Measurements from ENCODE around the gene DNAH14. TPM values are rescaled to one million over a fixed set of nuclear protein-coding genes. Genes with fewer than 3 reads are reported as not detected.

Gene DNAH14
- total RNA-seq, 1 experiment from 2014 or later = 33.2 TPM

- Histone ChIP-seq H3K27me3 (ENCODE audit: insufficient read depth, low read length) (no peaks in the 10 kb centered on the region), H2AFZ (ENCODE audit: low read depth, low read length, poor library complexity, severe bottlenecking) (no peak overlapping the region), H3K9me2 (ENCODE audit: insufficient read depth) (no peaks in the 10 kb centered on the region), H3K27ac (ENCODE audit: low read depth, low read length) (no peak overlapping the region), H3K4me1 (ENCODE audit: control insufficient read depth in 1 of 2, insufficient read depth in 2 of 2, low read length in 2 of 2) (no peaks in the 10 kb centered on the region), H3K4me2 (ENCODE audit: low read length) (no peak overlapping the region), H3K36me3 (ENCODE audit: control insufficient read depth in 1 of 2, insufficient read depth in 2 of 2, low read length in 2 of 2) (no peaks in the 10 kb centered on the region), H3K9ac (ENCODE audit: low read length) (no peak overlapping the region), H3K4me3 (replicated peaks in 1 of 2; ENCODE audit: low read depth in 1 of 2, low read length in 2 of 2) (no peak overlapping the region), H3K9me3 (ENCODE audit: control insufficient read depth in 1 of 2, insufficient read depth in 1 of 2, low read depth in 1 of 2, low read length in 2 of 2) (no peaks in the 10 kb centered on the region), H3K79me2 (ENCODE audit: insufficient read depth, low read length) (no peaks in the 10 kb centered on the region), H4K20me1 (ENCODE audit: insufficient read depth) (no peaks in the 10 kb centered on the region)
- DNase-seq (ENCODE audit: low read depth, low spot score) (no peak), ATAC-seq (no peak)
- CTCF ChIA-PET = no interaction called here
- BruUV-seq (replicated peaks) = no TSS peak
- POLR2A ChIA-PET = no interaction called here
- TF ChIP-seq POLR2A (IDR thresholded peaks at IDR 0.05; ENCODE audit: borderline replicate concordance, extremely low read depth, insufficient read depth, insufficient read length) = no peak
- no peak for TF ChIP-seq ATF3 (IDR thresholded peaks at IDR 0.05)
- TF ChIP-seq RAD21 (IDR thresholded peaks at IDR 0.05; ENCODE audit: low read depth) = no peak
- TF ChIP-seq EZH2phosphoT487 (IDR thresholded peaks at IDR 0.05; ENCODE audit: borderline replicate concordance) = no peak
- TF ChIP-seq SRF (IDR thresholded peaks at IDR 0.05; ENCODE audit: low read depth) = no peak
- TF ChIP-seq ZNF274 (IDR thresholded peaks at IDR 0.05; ENCODE audit: low read depth, low read length) = no peak
- TF ChIP-seq ZBTB33 (IDR thresholded peaks at IDR 0.05; ENCODE audit: extremely low read depth, insufficient replicate concordance, low read length) = no peak
- no peak for TF ChIP-seq ELF1 (IDR thresholded peaks at IDR 0.05; ENCODE audit: borderline replicate concordance, low read depth)
- no peak for TF ChIP-seq EZH2 (IDR thresholded peaks at IDR 0.05)
- TF ChIP-seq YY1 (IDR thresholded peaks at IDR 0.05; ENCODE audit: extremely low read depth, insufficient replicate concordance, low read depth, low read length) = no peak
- RAD21 ChIA-PET (ENCODE audit: low non-redundant PET in 1 of 2, low total read pairs in 2 of 2, uncharacterized antibody in 2 of 2, unreplicated experiment in 2 of 2) = no interaction called here
- intact Hi-C loops (cut with micrococcal nuclease) = loop anchor here (5.0 to 10.0 kb wide), 2 partner anchors 486 to 804 kb away; partner anchors contain the start of gene WDR26
These were observed 8.5 kb upstream of the DNAH14 start for GRCh38 chr1:224920930-224921329.
